GM21825 (cell line): ENCODE measurements around the gene TSPAN9.

Experiments used
- ATAC-seq: cut with Tn5 transposase; IDR thresholded peaks from one replicate; pipeline ENCODE4 v1.9.1; 2021; ENCODE audit warnings: mild to moderate bottlenecking, moderate library complexity; ENCODE audit not compliant: unreplicated experiment

TSPAN9 gene

GRCh38 chr12:3157581-3158323, 80.6 kb downstream of the TSPAN9 start:
- no peak for ATAC-seq

GRCh38 chr12:3158851-3159465, 81.8 kb downstream of the TSPAN9 start:
- no peak for ATAC-seq

- ATAC-seq: no peak
Measured at GRCh38 chr12:3160081-3160480, 82.9 kb downstream of the TSPAN9 start.

- no peak for ATAC-seq
Measured at GRCh38 chr12:3161861-3162260, 84.7 kb downstream of the TSPAN9 start.

GRCh38 chr12:3164454-3165077, 87.4 kb downstream of the TSPAN9 start:
- no peak for ATAC-seq

- ATAC-seq: no peak
Measured at GRCh38 chr12:3165078-3165980, 88.2 kb downstream of the TSPAN9 start.

GRCh38 chr12:3167636-3168035, 90.5 kb downstream of the TSPAN9 start:
- no peak for ATAC-seq

GRCh38 chr12:3168223-3169221, 91.3 kb downstream of the TSPAN9 start:
- ATAC-seq: no peak

GRCh38 chr12:3170423-3171194, 93.4 kb downstream of the TSPAN9 start:
- ATAC-seq: no peak

GRCh38 chr12:3171195-3171591, 94.0 kb downstream of the TSPAN9 start:
- no peak for ATAC-seq

GRCh38 chr12:3172124-3173007, 95.2 kb downstream of the TSPAN9 start:
- no peak for ATAC-seq

- ATAC-seq: no peak
Measured at GRCh38 chr12:3173008-3173553, 95.9 kb downstream of the TSPAN9 start.

- ATAC-seq: no peak
Measured at GRCh38 chr12:3173912-3174311, 96.7 kb downstream of the TSPAN9 start.

GRCh38 chr12:3175238-3175637, 98.1 kb downstream of the TSPAN9 start:
- no peak for ATAC-seq

- ATAC-seq: no peak
Measured at GRCh38 chr12:3176754-3177153, 99.6 kb downstream of the TSPAN9 start.

GRCh38 chr12:3177778-3178425, 100.7 kb downstream of the TSPAN9 start:
- ATAC-seq: no peak

GRCh38 chr12:3178671-3179313, 101.6 kb downstream of the TSPAN9 start:
- no peak for ATAC-seq
